Measurements from ENCODE around the gene TXNIP. TPM values are rescaled to one million over a fixed set of nuclear protein-coding genes. Genes with fewer than 3 reads are reported as not detected.

TXNIP gene
- total RNA-seq, 3 donors from 2014 or later (not counting 1 experiment from before 2014, with no cell fraction given): 984 to 1,724 (median 1,422) TPM

DNA sequence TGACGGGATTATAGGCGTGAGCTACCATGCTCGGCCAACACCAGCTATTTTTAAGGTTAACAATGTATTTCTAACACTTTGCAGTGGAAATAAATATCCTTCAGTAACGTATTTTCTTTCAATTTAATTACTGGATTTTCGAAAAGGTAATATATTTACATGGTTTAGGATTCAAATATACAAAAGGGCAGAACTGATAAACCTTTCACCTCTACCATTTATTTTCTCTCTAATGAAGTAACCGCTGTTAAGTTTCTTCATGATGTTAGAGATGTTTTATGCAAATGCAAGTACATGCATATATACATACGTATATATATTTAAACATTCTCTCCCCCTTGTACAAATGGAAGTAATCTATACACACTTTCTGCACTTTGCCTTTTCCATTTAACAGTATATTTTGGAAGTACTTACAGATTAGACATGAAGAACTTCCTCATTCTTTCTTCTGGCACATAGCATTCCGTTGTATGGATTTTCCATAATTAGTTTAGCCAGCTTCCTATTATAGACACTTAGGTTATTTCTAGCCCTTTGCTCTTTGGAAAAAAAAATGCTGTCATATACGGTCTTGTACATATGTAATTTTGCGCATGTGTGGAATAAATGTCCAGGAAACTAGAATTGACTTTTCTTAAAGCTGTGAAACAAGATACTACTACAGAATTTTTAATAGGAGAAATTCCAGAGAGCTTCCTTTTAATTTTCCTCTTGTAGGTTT is 40.0 kb upstream of the TXNIP start:
- H3K27me3 Mint-ChIP-seq (ENCODE audit: low read depth in 2 of 2): peaks cover 6 to 16% of the 10 kb centered on the region in 2 donors
- DNase-seq: no peak

GRCh38 chr1:146035048-146035423 is 38.7 kb upstream of the TXNIP start:
- H3K9me3 Mint-ChIP-seq: no peaks in the 10 kb centered on the region
- 43% methylated on average over 6 of the region's 6 CpGs for WGBS (ENCODE audit: insufficient coverage)
- no peak for TF ChIP-seq CTCF (IDR thresholded peaks at IDR 0.05)
- H3K27ac Mint-ChIP-seq: peak overlapping the region; percentile 99
- intact Hi-C loops (cut with micrococcal nuclease): loop anchor here (5.0 kb wide), 3 partner anchors 38 to 178 kb away; partner anchors contain the start of genes ANKRD34A, PIAS3, POLR3GL and TXNIP
- DNase-seq (no peak), ATAC-seq (no peak)
- Histone ChIP-seq H3K27me3 (ENCODE audit: control insufficient read depth, insufficient read depth, low read length) (no peaks in the 10 kb centered on the region), H3K27ac (ENCODE audit: low read length) (no peak overlapping the region), H3K4me1 (ENCODE audit: control insufficient read depth, insufficient read depth, low read length) (peaks cover 37% of the 10 kb centered on the region), H3K9me3 (ENCODE audit: control insufficient read depth, insufficient read depth, low read length) (no peaks in the 10 kb centered on the region), H3K36me3 (ENCODE audit: control insufficient read depth, insufficient read depth, low read length) (no peaks in the 10 kb centered on the region), H3K4me3 (ENCODE audit: low read length) (no peak overlapping the region)
- H3K4me1 Mint-ChIP-seq: peaks cover 44 to 49% of the 10 kb centered on the region in 2 donors
- H3K27me3 Mint-ChIP-seq (ENCODE audit: low read depth in 2 of 2): peaks cover 0 to 12% of the 10 kb centered on the region in 2 donors
- peak overlapping the region; percentile 97 for H3K4me3 Mint-ChIP-seq
- H3K36me3 Mint-ChIP-seq: no peaks in the 10 kb centered on the region

More for the DNA sequence above, 40.0 kb upstream of the TXNIP start:
- peak overlapping the region; percentile 97 for H3K4me3 Mint-ChIP-seq
- Histone ChIP-seq H3K4me1 (ENCODE audit: control insufficient read depth, insufficient read depth, low read length) (peaks cover 37% of the 10 kb centered on the region), H3K27me3 (ENCODE audit: control insufficient read depth, insufficient read depth, low read length) (no peaks in the 10 kb centered on the region), H3K36me3 (ENCODE audit: control insufficient read depth, insufficient read depth, low read length) (no peaks in the 10 kb centered on the region), H3K27ac (ENCODE audit: low read length) (no peak overlapping the region), H3K9me3 (ENCODE audit: control insufficient read depth, insufficient read depth, low read length) (no peaks in the 10 kb centered on the region), H3K4me3 (ENCODE audit: low read length) (peak overlapping the region; percentile 63)
- ATAC-seq: peak in 1 of 3 donors; percentile 9
- H3K27ac Mint-ChIP-seq: peak overlapping the region; percentile 99
- peaks cover 44 to 49% of the 10 kb centered on the region in 2 donors for H3K4me1 Mint-ChIP-seq
- TF ChIP-seq CTCF (IDR thresholded peaks at IDR 0.05): no peak
- intact Hi-C loops (cut with micrococcal nuclease): loop anchor here (5.0 kb wide), 3 partner anchors 39 to 179 kb away; partner anchors contain the start of genes ANKRD34A, PIAS3, POLR3GL and TXNIP
- H3K9me3 Mint-ChIP-seq: no peaks in the 10 kb centered on the region
- 4% methylated on average over 3 of the region's 10 CpGs for WGBS (ENCODE audit: insufficient coverage)
- no peaks in the 10 kb centered on the region for H3K36me3 Mint-ChIP-seq

DNA sequence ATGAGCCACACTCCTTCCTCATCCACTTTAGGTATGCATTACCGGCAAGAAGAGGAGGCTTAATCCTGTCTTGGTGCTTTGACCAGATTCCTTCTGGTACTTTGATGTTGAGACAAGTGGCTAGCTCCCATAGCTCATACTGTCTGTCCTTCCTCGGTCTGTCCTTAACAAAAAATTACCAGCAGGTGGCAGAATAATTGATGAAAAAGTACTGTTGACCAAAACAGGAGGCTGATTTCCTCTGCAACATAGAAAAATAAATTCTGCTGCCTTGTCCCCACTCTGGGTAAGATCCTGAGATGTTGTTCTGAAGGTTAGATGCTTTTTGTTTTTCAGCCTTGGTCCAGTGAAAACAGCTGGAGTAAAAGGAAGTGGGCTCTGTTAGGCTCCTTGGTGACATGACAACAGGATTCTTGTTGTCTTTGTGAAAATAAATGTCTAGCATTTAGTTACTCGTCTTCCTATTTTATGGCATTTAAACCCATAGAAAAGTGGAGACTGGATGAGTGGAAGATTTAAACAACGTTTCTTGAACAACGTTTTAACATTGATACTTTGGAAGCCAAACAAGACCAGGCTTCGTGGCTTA is 36.3 kb upstream of the TXNIP start:
- Mint-ChIP-seq H3K27me3 (ENCODE audit: low read depth in 2 of 2) (peaks cover 0 to 10% of the 10 kb centered on the region in 2 donors), H3K4me1 (peaks cover 30 to 33% of the 10 kb centered on the region in 2 donors), H3K4me3 (no peak overlapping the region), H3K27ac (no peak overlapping the region), H3K36me3 (no peaks in the 10 kb centered on the region), H3K9me3 (no peaks in the 10 kb centered on the region)
- Histone ChIP-seq H3K4me3 (ENCODE audit: low read length) (no peak overlapping the region), H3K9me3 (ENCODE audit: control insufficient read depth, insufficient read depth, low read length) (no peaks in the 10 kb centered on the region), H3K27me3 (ENCODE audit: control insufficient read depth, insufficient read depth, low read length) (no peaks in the 10 kb centered on the region), H3K27ac (ENCODE audit: low read length) (no peak overlapping the region), H3K36me3 (ENCODE audit: control insufficient read depth, insufficient read depth, low read length) (no peaks in the 10 kb centered on the region), H3K4me1 (ENCODE audit: control insufficient read depth, insufficient read depth, low read length) (peaks cover 21% of the 10 kb centered on the region)
- peak in 1 of 2 donors; percentile 64 for DNase-seq
- 58% methylated on average over 5 of the region's 6 CpGs for WGBS (ENCODE audit: insufficient coverage)
- ATAC-seq: peak in 1 of 3 donors; percentile 18
- intact Hi-C loops (cut with micrococcal nuclease): no loop called here
- peak; percentile 36 for TF ChIP-seq CTCF (IDR thresholded peaks at IDR 0.05)

Measured in natural killer cell (primary cell).